Stimulated activated CD4-positive, alpha-beta T cell treated with anti-CD3 and anti-CD28 coated beads, Interleukin-1b, Interleukin-23, amount 100 ng/mL, for 24 hours (primary cell): ENCODE results near the gene CORIN.
"Not testable (repeated sequence)": the region's sequence is repeated elsewhere in the genome, so short reads cannot be mapped to it uniquely, and the experiment has no call there.

Experiments
- DNase-seq, 4 experiments: peaks; one replicate each; pipeline ENCODE4 v3.0.0-alpha.2; 2020; ENCODE audit warnings: low read depth in 4 of 4, low spot score in 1 of 4

CORIN gene

GRCh38 chr4:47731182-47731581 is 106.7 kb downstream of the CORIN start:
- DNase-seq = no peak

GRCh38 chr4:47729131-47729680 is 108.7 kb downstream of the CORIN start:
- DNase-seq = no peak

GRCh38 chr4:47721892-47722575 is 115.8 kb downstream of the CORIN start:
- DNase-seq = no peak

GRCh38 chr4:47721485-47721884 is 116.4 kb downstream of the CORIN start:
- no peak for DNase-seq

- DNase-seq = no peak
Observed at GRCh38 chr4:47720787-47721186, 117.1 kb downstream of the CORIN start.

GRCh38 chr4:47719576-47719975 is 118.3 kb downstream of the CORIN start:
- DNase-seq = no peak

GRCh38 chr4:47718696-47719095 is 119.2 kb downstream of the CORIN start:
- no peak for DNase-seq

- DNase-seq = no peak
Observed at GRCh38 chr4:47717188-47717587, 120.7 kb downstream of the CORIN start.

- DNase-seq = no peak
Observed at GRCh38 chr4:47715716-47716416, 122.0 kb downstream of the CORIN start.

- no peak for DNase-seq
Observed at GRCh38 chr4:47714269-47714668, 123.6 kb downstream of the CORIN start.

GRCh38 chr4:47713129-47713834 is 124.6 kb downstream of the CORIN start:
- no peak for DNase-seq

GRCh38 chr4:47711646-47712045 is 126.2 kb downstream of the CORIN start:
- DNase-seq = no peak

GRCh38 chr4:47711183-47711582 is 126.7 kb downstream of the CORIN start:
- no peak for DNase-seq

- not testable (repeated sequence) for DNase-seq
Observed at GRCh38 chr4:47706352-47706751, 131.5 kb downstream of the CORIN start.

GRCh38 chr4:47705326-47705981 is 132.4 kb downstream of the CORIN start:
- no peak for DNase-seq

GRCh38 chr4:47704693-47705325 is 133.1 kb downstream of the CORIN start:
- no peak for DNase-seq

- no peak for DNase-seq
Observed at GRCh38 chr4:47703956-47704355, 133.9 kb downstream of the CORIN start.

GRCh38 chr4:47703008-47703407 is 134.9 kb downstream of the CORIN start:
- DNase-seq = no peak

- DNase-seq = no peak
Observed at GRCh38 chr4:47701286-47701685, 136.6 kb downstream of the CORIN start.

GRCh38 chr4:47698837-47699236 is 139.0 kb downstream of the CORIN start:
- DNase-seq = no peak

GRCh38 chr4:47696823-47697222 is 141.0 kb downstream of the CORIN start:
- no peak for DNase-seq
